Mucosa of descending colon (tissue), 3 donors: ENCODE measurements around the gene KRT78. TPM values are rescaled to one million over a fixed set of nuclear protein-coding genes. Genes with fewer than 3 reads are reported as not detected.
A peak's percentile ranks its signal among the peaks of the same experiment; 100 is the strongest.
"Not testable (repeated sequence)": the region's sequence is repeated elsewhere in the genome, so short reads cannot be mapped to it uniquely, and the experiment has no call there.

Source experiments
- ATAC-seq: fragments of 200-7000 bp; cut with Tn5 transposase; one replicate; pipeline ENCODE4 v1.9.1; 2020; ENCODE audit warnings: mild to moderate bottlenecking, moderate library complexity
- DNase-seq, 3 donors: peaks; one replicate each; pipeline ENCODE4 v3.0.0-alpha.2; 2020
- H3K36me3 ChIP-seq: fragments of 200-600 bp; one replicate; pipeline ENCODE4 v1.8.0; 2021; ENCODE audit warnings: low read depth, mild to moderate bottlenecking
- H3K4me1 ChIP-seq: fragments of 200-600 bp; one replicate; pipeline ENCODE4 v1.8.0; 2021; ENCODE audit warnings: low read depth, mild to moderate bottlenecking
- H3K4me3 ChIP-seq: fragments of 200-600 bp; one replicate; pipeline ENCODE4 v1.8.0; 2021; ENCODE audit warnings: mild to moderate bottlenecking
- H3K9me3 ChIP-seq: fragments of 200-600 bp; one replicate; pipeline ENCODE4 v1.8.0; 2021; ENCODE audit warnings: mild to moderate bottlenecking
- CTCF ChIP-seq: fragments of 200-600 bp; IDR thresholded peaks from one replicate; pipeline ENCODE4 v1.8.0; 2022; ENCODE audit warnings: antibody characterized with exemption, mild to moderate bottlenecking
- intact Hi-C, 2 donors: fragments of 100-400 bp; cut with DNase I in 1 of 2; cut with micrococcal nuclease in 1 of 2; formaldehyde crosslinking; loops; one replicate each; pipeline versions ENCODE4 v1.11.0 to v1.11.1; 2022; cut with DNase I, micrococcal nuclease
- total RNA-seq, 3 donors: library from RNA; stranded (reverse); fragmentation: NEBNext Ultra II Directional in 2 of 3; extraction: Animal tissue kit (Norgen Biotek cat#: 25700) in 2 of 3; gene quantifications; one replicate each; pipeline versions ENCODE4 v1.2.1 to v1.2.4, GENCODE V29; 2021 to 2023
- donor health status: DM: no; HTN: no; CAD: no; lungs with moderate emphysema.
- donor health status: DM: no; HTN: no; CAD: no.
- donor health status: DM: no; HTN: yes; CAD: no.

KRT78 gene
- total RNA-seq, 3 donors from 2014 or later, result not detected

- ATAC-seq (peak; percentile 94), DNase-seq (peak in 1 of 3 donors; percentile 27)
- intact Hi-C loops, result no loop called here
- Histone ChIP-seq H3K4me1 (no peaks in the 10 kb centered on the region), H3K36me3 (no peaks in the 10 kb centered on the region), H3K4me3 (no peak overlapping the region), H3K9me3 (no peaks in the 10 kb centered on the region)
- no peak for TF ChIP-seq CTCF
Measured at GRCh38 chr12:52860102-52860823, 11.5 kb upstream of the KRT78 start.

GRCh38 chr12:52857500-52857899, 8.7 kb upstream of the KRT78 start:
- no peaks in the 10 kb centered on the region for H3K9me3 ChIP-seq
- no peaks in the 10 kb centered on the region for H3K4me1 ChIP-seq
- ATAC-seq, result no peak
- no peaks in the 10 kb centered on the region for H3K36me3 ChIP-seq
- TF ChIP-seq CTCF, result no peak
- H3K4me3 ChIP-seq, result no peak overlapping the region
- no peak for DNase-seq
- intact Hi-C loops, result no loop called here

GRCh38 chr12:52856787-52857186, 8.0 kb upstream of the KRT78 start:
- TF ChIP-seq CTCF, result no peak
- H3K4me1 ChIP-seq, result no peaks in the 10 kb centered on the region
- DNase-seq (no peak), ATAC-seq (no peak)
- no peaks in the 10 kb centered on the region for H3K9me3 ChIP-seq
- H3K4me3 ChIP-seq, result no peak overlapping the region
- intact Hi-C loops, result no loop called here
- no peaks in the 10 kb centered on the region for H3K36me3 ChIP-seq

GRCh38 chr12:52856077-52856476, 7.3 kb upstream of the KRT78 start:
- H3K4me3 ChIP-seq, H3K9me3 ChIP-seq, H3K4me1 ChIP-seq, intact Hi-C loops, DNase-seq, ATAC-seq, H3K36me3 ChIP-seq: not testable (repeated sequence)

GRCh38 chr12:52851787-52852186, 3.0 kb upstream of the KRT78 start:
- Histone ChIP-seq H3K4me1 (no peaks in the 10 kb centered on the region), H3K4me3 (no peak overlapping the region), H3K36me3 (no peaks in the 10 kb centered on the region), H3K9me3 (no peaks in the 10 kb centered on the region)
- no peak for TF ChIP-seq CTCF
- no peak for ATAC-seq
- no peak for DNase-seq
- intact Hi-C loops, result no loop called here

- no peaks in the 10 kb centered on the region for H3K4me1 ChIP-seq
- H3K9me3 ChIP-seq, result no peaks in the 10 kb centered on the region
- intact Hi-C loops, result no loop called here
Measured at GRCh38 chr12:52850681-52851080, 1.9 kb upstream of the KRT78 start.

More at GRCh38 chr12:52850681-52851080, 1.9 kb upstream of the KRT78 start:
- H3K36me3 ChIP-seq, result no peaks in the 10 kb centered on the region
- no peak for TF ChIP-seq CTCF
- H3K4me3 ChIP-seq, result no peak overlapping the region
- DNase-seq, result no peak
- ATAC-seq, result no peak
